Endothelial cell of umbilical vein (primary cell): Measurements from ENCODE around the gene VPS51. TPM values are rescaled to one million over a fixed set of nuclear protein-coding genes. Genes with fewer than 3 reads are reported as not detected.

Experiments used
- BruUV-seq: library from RNA; stranded (reverse); fragments of 400-500 nt; replicated peaks from 2 replicates; lab custom pipeline; 2021; lab: Mats Ljungman, UMichigan
- CTCF ChIA-PET: fragments of 300-600, 350-600 bp; sonication (Branson Sonifier 250); formaldehyde crosslinking; loops from one replicate; lab custom pipeline; 2021; ENCODE audit warnings: antibody characterized with exemption, inconsistent platforms; lab: Charles Lee
- POLR2A ChIA-PET: fragments of 300-600, 350-600 bp; sonication (Branson Sonifier 250); formaldehyde crosslinking; loops from one replicate; lab custom pipeline; 2021; ENCODE audit warnings: antibody characterized with exemption, inconsistent platforms; lab: Charles Lee
- DNase-seq: peaks from one replicate; pipeline ENCODE4 v3.0.0-alpha.2; 2011; ENCODE audit warnings: low read depth, low spot score
- FAIRE-seq: peaks from 2 replicates; lab custom pipeline; 2011; peaks lifted over from hg19 to GRCh38; lab: Jason Lieb, UNC
- H2AFZ ChIP-seq: 2 replicates; pipeline ENCODE4 v1.6.0; 2012; ENCODE audit warnings: low read depth, low read length, control low read depth, inconsistent platforms
- H3K27ac ChIP-seq: 2 replicates; pipeline ENCODE4 v1.5.1; 2011; ENCODE audit warnings: low read depth, mild to moderate bottlenecking, control low read depth, low read length, moderate library complexity; ENCODE audit not compliant: insufficient read depth
- H3K27me3 ChIP-seq, 2 experiments: 2 replicates each; pipeline versions ENCODE4 v1.6.0 to v1.6.1; 2011; ENCODE audit warnings: low read length in 2 of 2, mixed read lengths in 1 of 2; ENCODE audit not compliant: control insufficient read depth in 2 of 2, insufficient read depth in 2 of 2
- H3K36me3 ChIP-seq, 2 experiments: 2 replicates in 1 of 2; 3 replicates in 1 of 2; pipeline ENCODE4 v1.5.1; 2011; ENCODE audit warnings: low read length in 2 of 2, mild to moderate bottlenecking in 1 of 2, moderate library complexity in 1 of 2; ENCODE audit not compliant: control insufficient read depth in 2 of 2, insufficient read depth in 2 of 2; ENCODE audit errors: extremely low read depth in 1 of 2
- H3K4me1 ChIP-seq: 3 replicates; pipeline ENCODE4 v1.5.1; 2011; ENCODE audit warnings: mild to moderate bottlenecking, low read length; ENCODE audit not compliant: control insufficient read depth, insufficient read depth; ENCODE audit errors: extremely low read depth
- H3K4me2 ChIP-seq: 2 replicates; pipeline ENCODE4 v1.6.1; 2011; ENCODE audit warnings: low read length, control low read depth, mixed read lengths; ENCODE audit not compliant: insufficient read depth
- H3K4me3 ChIP-seq, 3 experiments: fragments of 200-600 bp in 1 of 3; sonication (generic), shearing (Covaris generic) in 1 of 3; replicated peaks in 1 of 3; 2 replicates each; pipeline ENCODE4 v1.5.1; 2011 to 2016; ENCODE audit warnings: control low read depth in 3 of 3, low read length in 3 of 3, mild to moderate bottlenecking in 2 of 3, inconsistent platforms in 1 of 3, low read depth in 1 of 3, moderate library complexity in 1 of 3; ENCODE audit not compliant: insufficient read depth in 1 of 3
- H3K79me2 ChIP-seq: 2 replicates; pipeline ENCODE4 v1.6.0; 2012; ENCODE audit warnings: low read length, inconsistent platforms; ENCODE audit not compliant: control insufficient read depth, insufficient read depth
- H3K9ac ChIP-seq: replicated peaks from 2 replicates; pipeline ENCODE3; 2011; ENCODE audit warnings: low read length, control low read depth; ENCODE audit not compliant: insufficient read depth; ENCODE audit errors: extremely low read depth
- H3K9me1 ChIP-seq: replicated peaks from 3 replicates; pipeline ENCODE4 v1.6.0; 2011; ENCODE audit warnings: mild to moderate bottlenecking, low read length; ENCODE audit not compliant: control insufficient read depth, insufficient read depth; ENCODE audit errors: extremely low read depth
- H3K9me3 ChIP-seq: replicated peaks from 2 replicates; pipeline ENCODE4 v1.5.1; 2012; ENCODE audit warnings: low read length, inconsistent platforms; ENCODE audit not compliant: control insufficient read depth, insufficient read depth
- H4K20me1 ChIP-seq: replicated peaks from 2 replicates; pipeline ENCODE3; 2011; ENCODE audit warnings: mild to moderate bottlenecking, low read length; ENCODE audit not compliant: control insufficient read depth, insufficient read depth; ENCODE audit errors: extremely low read depth
- CTCF ChIP-seq, 2 donors: IDR thresholded peaks; 1 replicate in 1 of 2; 2 replicates in 1 of 2; pipeline ENCODE4 v1.5.1; 2011; ENCODE audit warnings: low read length in 2 of 2, mild to moderate bottlenecking in 2 of 2, moderate library complexity in 2 of 2, control low read depth in 1 of 2, inconsistent platforms in 1 of 2, low read depth in 1 of 2; ENCODE audit not compliant: insufficient read depth in 1 of 2; ENCODE audit errors: extremely low read depth in 1 of 2
- EZH2 ChIP-seq: IDR thresholded peaks from 2 replicates; pipeline ENCODE4 v1.6.1; 2012; ENCODE audit warnings: borderline replicate concordance, low read depth, mild to moderate bottlenecking, moderate library complexity, low read length, inconsistent platforms; ENCODE audit not compliant: severe bottlenecking
- FOS ChIP-seq: IDR thresholded peaks from 2 replicates; pipeline ENCODE4 v1.6.1; 2011; ENCODE audit warnings: mild to moderate bottlenecking, low read length, moderate library complexity, borderline replicate concordance; ENCODE audit not compliant: insufficient read depth
- GATA2 ChIP-seq: IDR thresholded peaks from 2 replicates; pipeline ENCODE4 v1.7.0; 2011; ENCODE audit warnings: low read depth, mild to moderate bottlenecking, moderate library complexity, mixed read lengths, low read length; ENCODE audit not compliant: insufficient read length, insufficient read depth
- JUN ChIP-seq: IDR thresholded peaks from 2 replicates; pipeline ENCODE4 v1.6.1; 2011; ENCODE audit warnings: borderline replicate concordance, low read depth; ENCODE audit not compliant: insufficient read length, insufficient read depth
- MAX ChIP-seq: IDR thresholded peaks from 2 replicates; pipeline ENCODE4 v1.6.1; 2011; ENCODE audit not compliant: insufficient read depth, insufficient read length
- MYC ChIP-seq: IDR thresholded peaks from one replicate; pipeline ENCODE4 v1.6.1; 2011; ENCODE audit warnings: mild to moderate bottlenecking, low read depth, low read length
- POLR2A ChIP-seq: IDR thresholded peaks from 2 replicates; pipeline ENCODE4 v1.6.1; 2012; ENCODE audit warnings: low read depth, mild to moderate bottlenecking, control low read depth, low read length
- POLR2AphosphoS5 ChIP-seq: IDR thresholded peaks from 2 replicates; pipeline ENCODE4 v1.6.1; 2012; ENCODE audit warnings: low read depth, mild to moderate bottlenecking, control low read depth, low read length, moderate library complexity; ENCODE audit not compliant: insufficient read depth
- dilution Hi-C: fragments of 300-500 bp; cut with MboI; formaldehyde crosslinking; loops from one replicate; pipeline ENCODE4 v1.15.0; 2019; ENCODE audit warnings: low sequenced_read_pairs; ENCODE audit not compliant: extremely low pct_ligation_motif_present
- intact Hi-C: fragments of 100-400 bp; cut with micrococcal nuclease; formaldehyde crosslinking; loops from one replicate; pipeline ENCODE4 v1.10.0; 2022
- polyA plus RNA-seq, 4 experiments: library from polyadenylated mRNA; depleted of rRNA in 3 of 4; stranded (reverse) in 3 of 4; unstranded in 1 of 4; fragments of >200 nt; gene quantifications; 2 replicates each; pipeline versions ENCODE4 v1.2.1 to v1.2.3, GENCODE V29; 2011 to 2012; ENCODE audit warnings: missing spikeins in 1 of 4
- total RNA-seq: library from RNA; stranded (reverse); gene quantifications from 2 replicates; pipeline ENCODE4 v1.2.3, GENCODE V29; 2021

The VPS51 gene
- total and polyA plus RNA-seq, 2 donors (not counting 3 experiments of a cell fraction or from before 2014, with no cell fraction given): 108 to 146 TPM

- Histone ChIP-seq H3K9ac (no peak overlapping the region), H3K36me3 (peaks cover 5 to 28% of the 10 kb centered on the region in 2 experiments), H3K4me2 (no peak overlapping the region), H4K20me1 (no peaks in the 10 kb centered on the region), H3K4me3 (no peak overlapping the region), H3K4me1 (peaks cover 17% of the 10 kb centered on the region), H3K9me1 (no peaks in the 10 kb centered on the region), H3K9me3 (no peaks in the 10 kb centered on the region), H3K79me2 (peaks cover 34% of the 10 kb centered on the region), H3K27ac (no peak overlapping the region), H2AFZ (no peak overlapping the region), H3K27me3 (no peaks in the 10 kb centered on the region)
- POLR2A ChIA-PET: interaction anchor here (0.6 to 2.0 kb wide), 2 partner anchors 16 to 37 kb away, joined by 4 to 6 read pairs; partner anchors contain the start of genes FAU and MRPL49
- BruUV-seq: no TSS peak
- CTCF ChIA-PET: no interaction called here
- no peak for FAIRE-seq
- TF ChIP-seq FOS: no peak
- TF ChIP-seq EZH2: no peak
- no peak for TF ChIP-seq POLR2A
- no peak for TF ChIP-seq GATA2
- no peak for TF ChIP-seq MAX
- TF ChIP-seq MYC: no peak
- TF ChIP-seq POLR2AphosphoS5: no peak
- TF ChIP-seq JUN: no peak
- no peak for TF ChIP-seq CTCF (IDR thresholded peaks at IDR 0.05; ENCODE audit: extremely low read depth in 1 of 2, insufficient read depth in 1 of 2, low read depth in 1 of 2, low read length in 2 of 2)
- no peak for DNase-seq
- intact Hi-C loops: loop anchor here (2.0 kb wide), 1 partner anchor 25 kb away; the partner anchor contains the start of gene TM7SF2
- dilution Hi-C loops: no loop called here
These were observed 10.6 kb upstream of the VPS51 start for GRCh38 chr11:65085446-65085845.
